ENCODE measurements around the gene UBAP2. TPM values are rescaled to one million over a fixed set of nuclear protein-coding genes. Genes with fewer than 3 reads are reported as not detected.

UBAP2 gene
- total RNA-seq, 6 experiments from 2014 or later: 9.5 to 15.9 (median 11.4) TPM

GRCh38 chr9:34085581-34086500 is 37.2 kb upstream of the UBAP2 start:
- Histone ChIP-seq H3K4me3 (no peak overlapping the region), H3K4me1 (no peaks in the 10 kb centered on the region), H3K27me3 (no peaks in the 10 kb centered on the region), H3K36me3 (peaks cover 8 to 42% (median 13%) of the 10 kb centered on the region in 4 donors), H3K9me3 (no peaks in the 10 kb centered on the region), H3K27ac (no peak overlapping the region)
- ATAC-seq (no peak), DNase-seq (peak in 1 of 3 donors; percentile 1)
- WGBS (ENCODE audit: insufficient coverage, low coverage, low lambda C conversion rate, missing lambda C conversion rate): 91% methylated on average over 5 of the region's 6 CpGs
- intact Hi-C loops (cut with DNase I): no loop called here
- no peak for TF ChIP-seq POLR2A (IDR thresholded peaks at IDR 0.05)

- intact Hi-C loops (cut with DNase I): no loop called here
- H3K36me3 ChIP-seq: peaks cover 8 to 31% (median 13%) of the 10 kb centered on the region in 4 donors
- ATAC-seq (peak in 2 of 4 donors; percentile 14 to 50), DNase-seq (peak in 1 of 3 donors; percentile 6)
- H3K4me1 ChIP-seq: no peaks in the 10 kb centered on the region
- H3K4me3 ChIP-seq: no peak overlapping the region
- no peak for TF ChIP-seq CTCF (IDR thresholded peaks at IDR 0.05)
- TF ChIP-seq POLR2A (IDR thresholded peaks at IDR 0.05): no peak
- WGBS (ENCODE audit: insufficient coverage, low coverage, low lambda C conversion rate, missing lambda C conversion rate): no CpG with 5 or more reads among the region's 1 CpG
- no peaks in the 10 kb centered on the region for H3K9me3 ChIP-seq
- H3K27me3 ChIP-seq: no peaks in the 10 kb centered on the region
- no peak overlapping the region for H3K27ac ChIP-seq
Observed at GRCh38 chr9:34084562-34084961, 35.9 kb upstream of the UBAP2 start.

GRCh38 chr9:34079181-34079580 is 30.5 kb upstream of the UBAP2 start:
- intact Hi-C loops (cut with DNase I): no loop called here
- DNase-seq: no peak
- no peak overlapping the region for H3K4me3 ChIP-seq
- no peaks in the 10 kb centered on the region for H3K36me3 ChIP-seq
- H3K9me3 ChIP-seq: no peaks in the 10 kb centered on the region
- peak in 1 of 4 donors; percentile 33 for ATAC-seq
- peaks cover 0 to 1% (median 0%) of the 10 kb centered on the region in 4 donors for H3K4me1 ChIP-seq
- 92% methylated on average over 2 of the region's 2 CpGs for WGBS (ENCODE audit: insufficient coverage, low coverage, low lambda C conversion rate, missing lambda C conversion rate)
- H3K27me3 ChIP-seq: no peaks in the 10 kb centered on the region
- TF ChIP-seq POLR2A (IDR thresholded peaks at IDR 0.05): no peak
- TF ChIP-seq CTCF (IDR thresholded peaks at IDR 0.05): no peak
- H3K27ac ChIP-seq: no peak overlapping the region

- DNase-seq (peak in 2 of 3 donors; percentile 27 to 51), ATAC-seq (peak; percentile 92 to 93 (median 92))
- TF ChIP-seq POLR2A (IDR thresholded peaks at IDR 0.05): no peak
- TF ChIP-seq CTCF (IDR thresholded peaks at IDR 0.05): no peak
- Histone ChIP-seq H3K27me3 (no peaks in the 10 kb centered on the region), H3K9me3 (no peaks in the 10 kb centered on the region), H3K4me3 (no peak overlapping the region), H3K36me3 (no peaks in the 10 kb centered on the region), H3K4me1 (peaks cover 0 to 10% (median 4%) of the 10 kb centered on the region in 4 donors), H3K27ac (peak overlapping the region in 2 of 3 donors; percentile 10 to 39)
- intact Hi-C loops (cut with DNase I): no loop called here
- 20% methylated on average over 2 of the region's 5 CpGs for WGBS (ENCODE audit: insufficient coverage, low coverage, low lambda C conversion rate, missing lambda C conversion rate)
Observed at GRCh38 chr9:34072868-34073590, 24.3 kb upstream of the UBAP2 start.
